Epithelial cell of prostate (primary cell): Measurements from ENCODE around the gene TCF3.
"Not testable (repeated sequence)": the region's sequence is repeated elsewhere in the genome, so short reads cannot be mapped to it uniquely, and the experiment has no call there.

Source experiments
- DNase-seq: peaks from one replicate; pipeline ENCODE4 v3.0.0-alpha.2; 2011; ENCODE audit warnings: low read depth, low spot score
- H3K27ac ChIP-seq: fragments of 450-650 bp; 2 replicates; pipeline ENCODE4 v1.5.1; 2017; ENCODE audit warnings: mild to moderate bottlenecking

TCF3 gene

DNA sequence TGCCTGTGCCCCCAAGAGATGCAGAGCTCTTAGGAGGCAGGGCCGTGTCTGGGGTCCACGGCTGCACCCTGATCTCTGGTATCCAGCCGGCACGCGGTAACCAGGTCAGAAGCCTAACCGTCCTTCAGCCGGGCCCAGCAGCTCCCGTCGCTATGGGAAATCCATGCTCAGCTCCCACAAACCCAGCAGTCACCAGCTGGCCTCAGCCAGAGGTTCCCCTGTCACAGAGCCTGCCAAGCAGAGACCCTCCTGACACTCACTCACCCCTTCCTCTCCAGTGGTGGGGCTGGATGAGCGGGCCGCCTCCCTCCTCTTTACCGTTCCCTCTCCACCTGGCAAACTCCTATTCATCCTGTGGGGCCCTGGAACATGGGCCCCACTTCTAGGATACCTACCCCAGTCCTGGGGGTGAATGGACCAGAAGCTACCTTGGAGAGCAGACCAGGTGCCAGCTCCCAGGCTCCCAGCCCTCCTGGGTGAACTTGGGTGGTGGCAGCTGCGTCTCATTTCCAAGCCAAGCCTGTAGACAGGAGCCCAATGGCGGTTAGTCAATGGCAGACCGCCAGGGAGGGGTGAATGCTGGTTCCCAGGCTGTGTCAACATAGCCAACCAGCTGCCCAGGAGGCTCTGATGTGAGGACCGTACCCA, 21.4 kb upstream of the TCF3 start:
- DNase-seq: no peak
- no peak overlapping the region for H3K27ac ChIP-seq

DNA sequence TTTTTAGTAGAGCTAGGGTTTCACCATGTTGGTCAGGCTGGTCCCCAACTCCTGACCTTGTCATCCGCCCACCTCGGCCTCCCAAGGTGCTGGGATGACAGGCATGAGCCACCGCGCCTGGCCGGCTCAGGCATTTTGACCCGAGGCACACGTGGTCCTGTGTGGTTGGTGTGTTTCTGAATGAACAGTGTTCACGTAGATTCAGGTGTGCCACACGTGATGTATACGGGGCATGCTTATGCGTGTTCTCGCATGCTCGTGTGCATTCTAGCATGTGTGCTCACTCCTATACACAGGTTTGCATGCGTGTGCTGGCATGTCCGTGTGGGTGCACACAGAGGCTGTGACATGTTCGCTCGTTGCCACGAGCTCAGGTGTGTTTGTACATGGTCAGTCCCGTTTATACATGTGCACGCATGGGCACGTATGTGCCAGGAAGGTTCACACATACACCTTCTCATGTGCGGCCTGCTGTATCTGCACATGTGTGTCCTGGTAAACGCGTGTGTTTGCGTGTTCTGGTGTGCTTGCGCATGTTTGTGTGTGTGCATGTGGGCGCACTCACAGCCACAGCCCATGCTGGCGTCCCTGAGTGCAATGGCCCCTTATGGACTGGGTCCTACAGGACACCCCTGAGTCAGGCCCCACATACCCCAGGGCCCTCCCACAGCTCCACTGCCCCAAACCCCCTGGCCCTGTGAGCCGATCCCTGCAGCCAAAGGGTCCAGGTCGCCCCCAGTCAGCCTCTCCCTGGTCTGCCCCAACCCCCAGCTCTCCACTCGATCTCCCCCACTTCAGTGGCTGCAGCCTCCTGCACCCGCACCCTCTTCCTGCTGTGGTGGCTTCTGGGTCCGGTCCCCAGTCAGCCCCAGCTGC, 20.6 kb upstream of the TCF3 start:
- H3K27ac ChIP-seq: no peak overlapping the region
- DNase-seq: no peak

DNA sequence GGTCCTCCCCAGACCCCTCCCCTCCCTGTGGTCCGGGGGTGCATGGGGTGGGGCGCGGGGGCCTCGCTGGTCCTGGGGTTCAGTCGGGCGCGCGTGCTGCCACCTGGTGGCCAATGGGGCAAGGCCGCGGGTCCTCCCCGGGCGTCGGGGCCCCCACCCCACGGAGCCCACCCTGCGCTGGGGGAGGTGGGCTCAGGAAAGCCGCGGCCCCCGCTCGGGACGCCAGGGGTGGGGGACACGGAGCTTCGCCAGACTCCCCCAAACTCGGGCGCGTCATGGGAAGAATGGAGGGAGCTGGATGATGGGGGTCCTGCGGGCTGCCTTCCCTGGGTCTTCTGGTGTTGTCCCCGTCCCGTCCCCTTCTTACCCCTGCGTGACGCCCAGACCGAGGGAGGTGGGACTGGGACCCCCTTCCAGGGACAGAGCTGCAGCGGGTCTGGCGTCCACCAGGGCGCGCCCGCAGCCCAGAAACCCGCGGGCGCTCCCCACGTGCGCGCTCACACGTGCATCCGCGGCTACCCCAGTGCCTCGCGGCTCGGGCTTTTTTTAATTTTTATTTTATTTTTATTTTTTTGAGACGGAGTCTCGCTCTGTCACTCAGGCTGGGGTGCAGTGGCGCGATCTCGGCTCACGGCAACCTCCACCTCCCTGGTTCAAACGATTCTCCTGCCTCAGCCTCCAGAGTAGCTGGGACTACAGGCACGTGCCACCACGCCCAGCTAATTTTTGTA, 19.8 kb upstream of the TCF3 start:
- no peak for DNase-seq
- H3K27ac ChIP-seq: no peak overlapping the region

DNA sequence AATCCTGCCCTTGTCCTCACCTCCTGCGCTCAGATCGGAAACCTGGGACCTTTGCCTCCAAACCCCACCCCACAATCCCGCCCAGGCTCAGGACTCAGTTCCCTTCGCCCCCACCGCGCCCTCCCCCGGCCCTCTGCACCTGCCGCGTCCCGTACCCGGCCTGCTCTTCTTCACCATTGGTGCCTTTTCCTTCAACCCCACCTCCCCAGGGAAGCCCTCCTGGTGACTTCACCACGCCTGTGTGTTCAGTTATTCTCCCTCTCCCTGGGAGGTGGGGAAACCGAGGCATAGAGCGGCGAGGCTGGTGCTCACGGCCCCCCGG, 19.3 kb upstream of the TCF3 start:
- H3K27ac ChIP-seq: no peak overlapping the region
- no peak for DNase-seq

DNA sequence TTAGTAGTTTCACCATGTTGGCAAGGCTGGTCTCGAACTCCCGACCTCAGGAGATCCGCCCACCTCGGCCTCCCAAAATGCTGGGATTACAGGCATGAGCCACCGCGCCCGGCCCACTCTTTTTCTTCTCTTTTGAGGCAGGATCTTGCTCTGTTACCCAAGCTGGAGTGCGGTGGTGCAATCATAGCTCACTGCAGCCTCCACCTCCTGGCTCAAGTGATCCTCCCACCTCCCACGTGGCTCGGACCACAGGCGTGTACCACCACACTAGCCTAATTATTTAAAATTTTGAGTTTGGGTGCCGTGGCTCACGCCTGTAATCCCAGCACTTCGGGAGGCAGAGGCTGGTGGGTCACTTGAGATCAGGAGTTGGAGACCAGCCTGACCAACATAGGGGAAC, 18.3 kb upstream of the TCF3 start:
- DNase-seq, H3K27ac ChIP-seq: not testable (repeated sequence)

DNA sequence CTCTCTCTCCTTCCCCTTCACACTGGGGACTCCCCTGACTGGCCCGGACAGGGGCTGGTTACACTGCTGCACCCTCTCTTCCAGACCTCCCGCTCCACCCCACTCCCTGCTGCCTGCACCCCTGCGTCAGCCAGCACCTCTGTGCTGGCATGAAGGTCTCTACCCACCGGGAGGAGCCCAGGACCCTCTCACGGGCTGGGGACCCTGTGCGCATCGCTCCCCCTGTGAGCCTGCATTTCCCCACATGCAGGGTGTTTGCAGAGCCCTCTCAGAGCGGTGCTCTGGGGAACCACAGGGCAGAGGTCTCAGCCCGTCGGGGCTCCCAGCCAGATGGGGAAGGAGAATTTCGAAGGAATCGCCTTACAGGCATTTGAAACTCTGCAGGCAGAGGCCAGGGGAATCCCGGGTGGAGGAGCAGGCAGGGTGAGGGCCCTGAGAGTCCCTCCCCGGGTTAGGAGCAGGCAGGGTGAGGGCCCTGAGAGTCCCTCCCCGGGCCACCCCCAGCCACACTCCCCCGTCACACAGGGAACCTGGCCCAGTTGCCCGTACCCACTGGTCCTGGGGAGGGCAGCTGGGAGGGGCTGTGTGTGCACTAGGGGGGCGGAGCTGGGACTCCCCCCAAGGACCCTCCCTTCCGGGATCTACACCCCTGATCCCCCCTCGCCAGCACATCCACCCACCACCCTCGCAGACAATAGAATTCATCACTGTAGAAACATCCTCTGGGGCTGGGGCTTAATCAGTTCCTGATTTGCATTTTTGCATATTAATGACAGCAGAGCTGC, 16.3 kb upstream of the TCF3 start:
- no peak overlapping the region for H3K27ac ChIP-seq
- no peak for DNase-seq

DNA sequence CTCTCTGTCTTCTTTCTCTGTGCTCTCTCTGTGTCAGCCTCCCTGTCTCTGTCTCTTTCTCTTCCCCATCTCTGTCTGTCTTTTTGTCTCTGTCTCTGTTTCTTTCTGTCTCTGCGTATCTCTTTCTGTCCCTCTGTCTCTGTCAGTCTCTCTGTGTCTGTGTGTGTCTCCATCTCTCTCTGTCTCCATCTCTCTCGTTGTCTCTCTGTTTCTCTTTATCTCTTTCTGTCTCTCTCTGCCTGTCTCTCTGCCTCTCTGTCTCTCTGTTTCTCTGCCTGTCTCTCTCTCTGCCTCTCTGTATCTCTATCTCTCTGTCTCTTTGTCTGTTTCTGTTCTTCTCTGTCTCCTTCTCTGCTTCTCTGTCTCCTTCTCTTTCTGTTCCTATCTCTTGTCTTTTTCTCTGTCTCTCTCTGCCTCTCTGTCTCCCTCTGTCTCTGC, 15.7 kb upstream of the TCF3 start:
- no peak overlapping the region for H3K27ac ChIP-seq
- no peak for DNase-seq

DNA sequence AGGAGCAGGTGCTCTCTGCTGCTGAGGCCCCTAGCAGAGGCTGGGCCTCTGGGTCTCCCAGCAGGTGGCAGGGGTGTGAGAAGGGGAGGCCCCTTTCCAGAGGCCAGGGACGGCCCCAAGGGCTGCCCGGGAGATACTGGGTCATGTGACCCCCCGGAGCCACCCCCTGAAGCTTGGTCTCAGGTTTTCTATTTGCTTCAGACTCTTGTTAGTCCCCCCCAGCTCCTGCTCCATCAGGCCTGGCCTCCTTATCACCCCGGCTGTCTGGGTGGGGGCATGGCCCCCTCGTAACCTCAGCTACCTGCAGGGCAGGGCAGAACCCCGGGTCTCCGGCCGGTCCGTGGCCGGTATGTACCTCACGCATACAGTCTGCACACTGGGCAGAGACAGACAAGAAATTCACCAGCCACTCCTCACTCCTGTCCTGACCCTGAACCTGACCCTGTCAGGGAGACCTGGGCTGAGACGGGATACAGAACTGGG, 13.2 kb upstream of the TCF3 start:
- DNase-seq: no peak
- H3K27ac ChIP-seq: no peak overlapping the region

DNA sequence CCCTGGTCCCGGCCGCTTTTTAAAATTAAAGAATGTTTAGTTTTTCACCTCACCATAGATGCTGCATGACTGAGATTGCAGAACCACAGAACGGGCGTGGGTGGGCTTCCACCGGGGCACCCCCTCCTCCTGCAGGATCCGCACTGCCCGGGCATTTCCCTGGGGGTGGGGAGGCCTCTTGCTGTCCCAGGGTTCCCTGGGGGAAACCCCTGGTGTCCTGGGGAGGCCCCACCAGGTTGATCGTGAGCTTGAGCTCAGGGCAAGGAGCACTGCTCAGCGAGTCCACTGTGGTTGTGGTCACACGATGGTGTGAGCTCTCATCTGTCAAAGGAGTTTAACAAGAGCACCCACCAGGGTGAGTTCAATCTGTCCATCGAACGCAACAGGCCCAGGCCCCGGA, 11.4 kb upstream of the TCF3 start:
- H3K27ac ChIP-seq: no peak overlapping the region
- DNase-seq: no peak

DNA sequence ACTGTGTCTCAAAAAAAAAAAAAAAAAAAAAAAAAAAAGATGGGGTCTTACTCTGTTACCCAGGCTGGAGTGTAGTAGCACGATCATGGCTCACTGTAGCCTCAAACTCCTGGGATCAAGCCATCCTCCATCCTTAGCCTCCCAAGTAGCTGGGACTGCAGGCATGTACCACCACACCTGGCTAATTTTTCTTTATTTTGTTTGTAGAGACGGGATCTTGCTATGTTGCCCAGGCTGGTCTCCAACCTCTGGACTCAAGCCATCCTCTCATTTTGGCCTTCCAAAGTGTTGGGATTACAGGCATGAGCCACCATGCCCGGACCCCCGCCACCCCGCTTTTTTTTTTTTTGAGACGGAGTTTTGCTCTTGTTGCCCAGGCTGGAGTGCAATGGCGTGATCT, 10.8 kb upstream of the TCF3 start:
- H3K27ac ChIP-seq, DNase-seq: not testable (repeated sequence)

DNA sequence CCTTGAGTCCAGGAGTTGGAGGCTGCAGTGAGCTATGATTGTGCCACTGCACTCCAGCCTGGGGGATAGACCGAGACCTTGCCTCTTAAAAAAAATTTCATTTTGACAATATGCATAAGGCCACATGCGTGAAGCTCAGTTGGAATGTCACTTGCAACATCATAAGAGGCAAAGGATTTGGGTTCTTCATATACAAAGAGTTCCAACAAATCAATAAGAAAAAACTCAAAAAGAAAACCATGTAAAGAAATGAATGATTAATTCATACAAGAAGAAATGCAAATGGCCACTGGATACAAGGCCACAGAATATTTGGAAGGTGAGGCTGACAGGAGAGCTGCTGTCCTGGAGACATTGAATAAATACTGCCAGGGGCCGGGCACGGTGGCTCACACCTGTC, 9.6 kb upstream of the TCF3 start:
- no peak overlapping the region for H3K27ac ChIP-seq
- no peak for DNase-seq

DNA sequence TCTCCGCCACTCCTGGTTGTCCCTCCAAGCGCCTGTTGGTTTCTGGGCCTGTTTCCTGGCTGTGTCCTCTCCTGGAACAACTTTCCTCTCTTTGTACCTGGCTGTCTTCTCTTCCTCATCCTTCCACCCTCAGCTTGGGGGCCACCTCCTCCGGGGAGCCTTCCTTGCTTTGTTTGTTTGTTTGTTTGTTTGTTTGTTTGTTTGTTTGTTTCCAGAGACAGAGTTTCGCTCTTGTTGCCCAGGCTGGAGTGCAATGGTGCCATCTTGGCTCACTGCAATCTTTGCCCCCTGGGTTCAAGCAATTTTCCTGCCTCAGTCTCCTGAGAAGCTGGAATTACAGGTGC, 6.6 kb upstream of the TCF3 start:
- no peak overlapping the region for H3K27ac ChIP-seq

DNA sequence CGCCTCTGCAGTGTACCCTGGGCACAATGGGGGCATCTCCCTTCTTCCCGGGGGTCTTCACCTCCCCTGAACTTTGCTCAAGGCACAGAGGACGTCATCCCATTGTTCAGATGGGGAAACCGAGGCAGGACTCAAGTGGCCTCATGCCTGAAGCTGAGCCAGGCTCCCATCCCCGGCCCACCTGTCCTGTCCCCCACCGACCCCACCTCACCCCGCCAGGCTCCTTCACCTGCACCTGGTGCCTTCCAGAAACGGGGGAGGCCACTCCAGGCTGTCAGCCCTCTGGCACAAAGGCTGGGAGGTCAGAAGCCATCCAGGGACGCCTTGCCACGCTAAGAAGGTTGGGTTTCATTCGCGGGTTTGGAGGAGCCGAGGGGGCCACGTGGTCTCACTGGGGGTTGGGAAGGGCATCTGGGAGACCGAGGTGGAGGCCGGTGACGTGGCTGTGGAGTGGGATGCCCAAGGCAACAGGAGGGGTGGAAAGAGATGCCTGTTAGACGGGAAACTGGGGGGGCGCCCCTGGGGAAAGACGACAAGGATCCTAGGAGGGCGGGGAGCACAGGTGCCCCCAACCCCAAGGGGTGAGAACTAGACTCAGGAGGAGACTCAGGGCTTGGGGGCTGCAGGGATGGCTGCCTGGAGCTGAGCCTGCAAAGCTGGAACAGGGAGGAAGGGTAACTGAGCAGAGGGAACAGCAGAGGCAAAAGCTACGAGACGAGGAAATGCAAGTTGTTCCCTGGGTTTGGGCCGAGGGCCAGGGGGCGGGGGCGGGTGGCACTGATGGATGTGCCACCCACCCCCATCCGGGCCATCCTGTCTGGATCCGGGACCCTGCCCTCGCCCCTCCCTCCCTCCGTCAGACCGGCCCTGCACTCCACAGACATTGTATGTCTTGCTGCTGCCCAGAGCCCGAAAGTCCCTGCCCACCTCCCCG, 6.0 kb upstream of the TCF3 start:
- DNase-seq: no peak
- H3K27ac ChIP-seq: no peak overlapping the region

More for the DNA sequence above, 6.6 kb upstream of the TCF3 start:
- DNase-seq: no peak

DNA sequence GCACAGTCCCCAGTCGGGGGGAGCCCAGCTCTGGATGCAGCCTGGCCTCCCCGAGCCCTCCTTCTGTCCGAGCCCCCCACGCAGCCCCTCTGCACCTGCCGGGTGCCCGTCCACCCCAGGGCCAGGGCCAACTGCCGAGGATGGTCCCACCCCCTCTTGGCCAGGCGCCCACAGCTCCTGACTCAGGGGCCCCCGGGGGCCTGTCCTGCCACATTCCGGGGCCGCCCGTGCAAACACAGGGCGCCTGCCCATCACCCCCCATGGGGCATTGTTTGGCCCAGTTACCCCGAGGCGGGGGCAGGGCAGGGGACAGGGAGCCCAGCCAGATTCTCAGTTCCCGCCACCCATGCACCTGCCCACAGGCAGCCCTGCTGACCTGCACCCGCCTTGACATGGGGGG, 5.3 kb upstream of the TCF3 start:
- no peak overlapping the region for H3K27ac ChIP-seq
- no peak for DNase-seq

DNA sequence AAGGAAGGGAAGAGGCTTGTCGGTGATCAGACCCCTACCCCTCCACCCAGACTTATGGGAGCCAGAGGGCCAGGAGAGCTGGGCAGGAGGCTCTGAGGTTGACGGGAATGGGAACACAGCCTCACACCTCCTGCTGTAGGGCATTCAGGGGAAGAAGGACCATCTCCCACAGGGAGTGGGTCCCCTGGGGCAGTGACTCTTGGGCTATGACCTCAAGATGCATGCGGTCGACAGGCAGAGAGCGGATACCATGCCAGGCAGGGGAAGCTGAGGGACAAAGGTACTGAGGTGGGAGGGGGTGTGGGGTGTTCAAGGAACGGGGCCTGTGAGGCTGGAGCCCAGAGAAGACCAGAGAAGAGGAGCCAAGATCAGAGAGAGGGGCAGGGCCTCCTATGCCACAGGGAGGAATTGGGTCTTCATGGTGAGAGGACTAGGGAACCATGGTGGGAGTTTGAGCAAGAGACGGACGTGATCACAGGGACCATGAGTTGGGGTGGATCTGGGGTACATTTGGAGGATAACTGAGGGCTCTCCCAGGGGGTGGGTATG, 4.6 kb upstream of the TCF3 start:
- no peak for DNase-seq
- no peak overlapping the region for H3K27ac ChIP-seq

DNA sequence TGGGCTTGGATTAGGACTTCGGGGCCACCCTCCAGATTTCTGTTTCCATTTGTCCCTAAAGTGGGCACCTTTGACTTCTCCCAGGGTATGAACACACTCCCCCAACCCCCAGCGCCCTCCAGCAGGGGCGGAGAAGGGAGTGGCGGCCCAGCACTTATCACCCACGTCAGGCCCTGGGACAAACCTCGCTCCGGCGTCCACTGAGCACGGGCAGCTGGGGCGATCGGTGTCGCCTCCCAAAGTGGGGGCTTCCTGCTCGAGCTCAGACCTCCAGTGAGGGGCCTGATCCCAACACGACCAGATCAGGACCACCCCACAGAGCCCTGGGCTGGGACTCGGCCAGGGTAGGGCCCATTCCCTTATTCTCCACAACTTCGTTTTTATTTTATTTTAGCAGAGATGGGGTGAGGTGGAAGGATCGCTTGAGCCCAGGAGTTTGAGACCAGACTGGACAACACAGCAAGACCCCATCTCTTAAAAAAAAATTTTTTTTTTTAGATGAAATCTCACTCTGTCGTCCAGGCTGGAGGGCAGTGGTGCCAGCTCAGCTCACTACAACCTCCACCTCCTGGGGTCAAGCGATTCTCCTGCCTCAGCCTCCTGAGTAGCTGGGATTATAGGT, 3.7 kb upstream of the TCF3 start:
- no peak for DNase-seq
- H3K27ac ChIP-seq: no peak overlapping the region

DNA sequence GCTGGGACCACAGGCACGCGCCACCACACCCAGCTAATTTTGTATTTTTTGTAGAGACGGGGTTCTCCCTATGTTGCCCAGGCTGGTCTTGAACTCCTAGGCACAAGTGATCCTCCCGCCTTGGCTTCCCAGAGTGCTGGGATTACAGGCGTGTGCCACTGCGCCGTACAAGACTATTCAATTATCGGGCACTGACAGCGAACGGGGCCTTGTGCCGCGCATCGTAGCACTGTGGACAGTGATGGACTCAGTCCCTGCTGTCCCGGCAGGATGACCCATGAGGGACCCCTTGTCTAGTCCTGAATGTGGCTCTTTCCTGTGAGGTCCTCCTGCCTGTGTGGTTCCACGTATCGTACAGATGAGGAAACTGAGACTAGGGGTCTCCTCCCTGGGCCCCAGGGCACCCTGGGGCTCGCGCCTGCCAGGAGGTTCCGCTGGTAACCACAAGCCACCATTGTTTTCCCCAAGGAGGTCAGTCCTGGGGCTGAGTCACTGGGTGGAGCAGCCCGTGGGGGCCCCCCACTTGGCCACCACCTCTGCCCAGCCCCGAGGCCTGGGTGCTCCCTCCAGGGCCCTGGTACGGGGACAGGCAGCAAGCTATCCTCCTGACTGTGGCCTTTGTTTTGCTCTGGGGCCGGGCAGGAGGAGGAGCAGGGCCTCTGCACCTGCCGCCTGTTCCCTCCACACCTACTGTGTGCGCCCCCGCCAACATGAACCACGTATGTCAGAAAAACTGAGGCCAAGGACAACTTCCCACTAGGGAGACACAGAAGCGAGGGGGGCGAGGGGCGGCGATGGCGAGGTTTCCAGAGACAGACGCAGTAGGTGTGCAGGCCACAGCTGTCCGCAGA, 2.9 kb upstream of the TCF3 start:
- no peak overlapping the region for H3K27ac ChIP-seq
- DNase-seq: no peak
